Ovary (tissue), 10 donors: Measurements from ENCODE around the gene NXNL2. TPM values are rescaled to one million over a fixed set of nuclear protein-coding genes. Genes with fewer than 3 reads are reported as not detected.

Source experiments
- DNase-seq, 5 donors: peaks; one replicate each; pipeline ENCODE4 v3.0.0-alpha.2; 2019 to 2020
- H3K27ac ChIP-seq, 2 donors: fragments of 200-600 bp; one replicate each; pipeline versions ENCODE4 v1.5.1 to v1.8.0; 2019 to 2022
- H3K27me3 ChIP-seq: fragments of 200-600 bp; one replicate; pipeline ENCODE4 v1.8.0; 2022
- H3K36me3 ChIP-seq: fragments of 200-600 bp; sonication (generic); one replicate; pipeline ENCODE4 v1.5.1; 2019
- H3K4me1 ChIP-seq: one replicate; pipeline ENCODE4 v1.8.1; 2013; ENCODE audit warnings: mild to moderate bottlenecking, moderate library complexity; ENCODE audit not compliant: insufficient read depth
- H3K4me3 ChIP-seq: fragments of 200-600 bp; sonication (generic); one replicate; pipeline ENCODE4 v1.5.1; 2017
- H3K9me3 ChIP-seq, 2 donors: fragments of 200-600 bp in 1 of 2; sonication (generic) in 1 of 2; one replicate each; pipeline versions ENCODE4 v1.5.1 to v1.8.1; 2013 to 2019; ENCODE audit warnings: mild to moderate bottlenecking in 1 of 2, moderate library complexity in 1 of 2
- CTCF ChIP-seq, 3 donors: fragments of 450-650 bp in 2 of 3; fragments of 200-600 bp in 1 of 3; IDR thresholded peaks; one replicate each; pipeline versions ENCODE4 v1.5.1 to v1.8.0; 2016 to 2022; ENCODE audit warnings: antibody characterized with exemption in 3 of 3, mild to moderate bottlenecking in 1 of 3
- EP300 ChIP-seq: sonication (generic); formaldehyde crosslinking; IDR thresholded peaks from one replicate; pipeline ENCODE4 v1.6.1; 2017; ENCODE audit warnings: antibody characterized with exemption
- POLR2A ChIP-seq: fragments of 450-650 bp; IDR thresholded peaks from one replicate; pipeline ENCODE4 v1.6.1; 2017; ENCODE audit warnings: antibody characterized with exemption, mild to moderate bottlenecking, moderate library complexity
- WGBS, 3 donors: extraction: QIAGEN DNeasy Blood & Tissue Kit in 1 of 3; methylation state at CpG; one replicate each; pipeline versions ENCODE4 v1.1.5 to v1.1.7; 2013 to 2017; 5-methylcytosine and 5-hydroxymethylcytosine counted together
- intact Hi-C, 4 donors: fragments of 100-400 bp; cut with DNase I; formaldehyde crosslinking; loops; one replicate each; pipeline versions ENCODE4 v1.11.0 to v1.15.1; 2022 to 2023
- long read RNA-seq, 3 donors: library from polyadenylated mRNA in 2 of 3; unstranded in 2 of 3; transcript quantifications; one replicate each; pipeline ENCODE4 v2.0.0 and lab custom pipeline, GENCODE V29; 2021 to 2026
- polyA plus RNA-seq, 2 donors: library from polyadenylated mRNA; stranded (reverse); fragments of 200-250 nt in 1 of 2; fragments of 350-450 nt in 1 of 2; fragmentation: Illumina TruSeq in 1 of 2; extraction: RNeasy Lipid Tissue Mini Kit (QIAGEN cat#74804) in 1 of 2; gene quantifications; one replicate each; pipeline ENCODE4 v1.2.3, GENCODE V29; 2013 to 2014
- total RNA-seq, 7 donors: library from RNA; depleted of rRNA in 2 of 7; stranded (reverse); fragments of >200 nt in 2 of 7; fragmentation: NEBNext Ultra II Directional in 3 of 7; extraction: Animal tissue kit (Norgen Biotek cat#: 25700) in 3 of 7; gene quantifications; one replicate each; pipeline versions ENCODE4 v1.1.0 to v1.2.4, GENCODE V29; 2016 to 2023
- donor health status: DM: no; HTN: no; CAD: no; lungs with moderate emphysema.
- donor health status: DM: no; HTN: no; CAD: no.
- donor health status: Bipolar disorder and iron deficiency.
- donor health status: DM: yes; HTN: yes; CAD: no.
- donor health status: DM: no; HTN: no; CAD: no.
- donor health status: DM: yes; HTN: yes; CAD: no.

NXNL2 gene
- total RNA-seq (10 to 100 TPM in 1 of 7 donors, 1 to 10 TPM in 6; 1.9 to 52.4 (median 4.6) TPM), polyA plus RNA-seq (1 to 10 TPM; 3.1 to 4.3 TPM)
- long read RNA-seq, donor 1, partial matches to known transcripts = 0 of 5 reads
- long read RNA-seq, donor 1, other reads (novel, unspliced or antisense) = 0 of 5 reads
- long read RNA-seq, donor 2 = 0 reads
- long read RNA-seq, donor 3, partial matches to known transcripts = 0 of 3 reads
- long read RNA-seq, donor 3, other reads (novel, unspliced or antisense) = 0 of 3 reads

- H3K4me1 ChIP-seq = peaks cover 11% of the 10 kb centered on the region
- WGBS, 3 donors = 1 to 3% (median 2%) methylated on average over 40 to 62 of the region's 62 CpGs
These were observed at the start of gene NXNL2 for GRCh38 chr9:88534456-88535225. TSS of gene NXNL2 (plus strand) at chr9:88535178. CDS start at chr9:88535435, 257 bp downstream.

GRCh38 chr9:88488166-88488565 lies 46.8 kb upstream of the NXNL2 start:
- no peaks in the 10 kb centered on the region for H3K36me3 ChIP-seq
- no peak overlapping the region for H3K4me3 ChIP-seq
- intact Hi-C loops = no loop called here
- no peak for DNase-seq
- H3K9me3 ChIP-seq = no peaks in the 10 kb centered on the region
- WGBS, 3 donors = 89 to 92% (median 91%) methylated on average over 4 of the region's 4 CpGs
- H3K4me1 ChIP-seq = no peaks in the 10 kb centered on the region
- TF ChIP-seq POLR2A (no peak), CTCF (IDR thresholded peaks at IDR 0.05) (no peak), EP300 (no peak)
- H3K27ac ChIP-seq = no peak overlapping the region
- no peaks in the 10 kb centered on the region for H3K27me3 ChIP-seq

More at GRCh38 chr9:88534456-88535225, at the start of gene NXNL2:
- H3K27me3 ChIP-seq = no peaks in the 10 kb centered on the region
- H3K36me3 ChIP-seq = no peaks in the 10 kb centered on the region
- peak within 1 kb of the TSS; percentile 46 for H3K4me3 ChIP-seq
- peak within 1 kb of the TSS; percentile 77 to 83 for H3K27ac ChIP-seq
- intact Hi-C loops = loop anchor here in 1 of 4 donors (5.0 kb wide), 1 partner anchor 147 kb away; the partner anchor contains the start of gene SPIN1
- TF ChIP-seq CTCF (IDR thresholded peaks at IDR 0.05) (no peak), EP300 (no peak), POLR2A (no peak)
- peak; percentile 92 to 96 (median 94) for DNase-seq
- no peaks in the 10 kb centered on the region for H3K9me3 ChIP-seq

GRCh38 chr9:88494983-88495721 lies 39.8 kb upstream of the NXNL2 start:
- H3K4me1 ChIP-seq = no peaks in the 10 kb centered on the region
- no peak for TF ChIP-seq EP300
- no peak for TF ChIP-seq CTCF (IDR thresholded peaks at IDR 0.05)
- TF ChIP-seq POLR2A = no peak
- H3K27me3 ChIP-seq = no peaks in the 10 kb centered on the region
- no peak for DNase-seq
- intact Hi-C loops = no loop called here
- 91 to 96% (median 93%) methylated on average over 17 of the region's 17 CpGs for WGBS, 3 donors
- H3K36me3 ChIP-seq = no peaks in the 10 kb centered on the region
- no peak overlapping the region for H3K4me3 ChIP-seq
- H3K9me3 ChIP-seq = no peaks in the 10 kb centered on the region
- H3K27ac ChIP-seq = no peak overlapping the region

GRCh38 chr9:88497224-88497623 lies 37.8 kb upstream of the NXNL2 start:
- intact Hi-C loops = no loop called here
- Histone ChIP-seq H3K4me3 (no peak overlapping the region), H3K4me1 (no peaks in the 10 kb centered on the region), H3K27ac (no peak overlapping the region), H3K36me3 (no peaks in the 10 kb centered on the region), H3K27me3 (no peaks in the 10 kb centered on the region), H3K9me3 (no peaks in the 10 kb centered on the region)
- no peak for DNase-seq
- 94 to 99% (median 96%) methylated on average over 2 of the region's 2 CpGs for WGBS, 3 donors
- TF ChIP-seq POLR2A = no peak
- TF ChIP-seq CTCF (IDR thresholded peaks at IDR 0.05) = no peak
- TF ChIP-seq EP300 = no peak
